GM12864 (cell line): Measurements from ENCODE around the gene CELF5.

ENCODE experiments used
- DNase-seq: peaks from one replicate; pipeline ENCODE4 v3.0.0-alpha.2; 2011; ENCODE audit warnings: low read depth
- H3K4me3 ChIP-seq: 2 replicates; pipeline ENCODE4 v1.5.1; 2011; ENCODE audit warnings: mild to moderate bottlenecking, low read depth, low read length, control low read depth
- CTCF ChIP-seq: IDR thresholded peaks from 2 replicates; pipeline ENCODE4 v1.5.1; 2011; ENCODE audit warnings: low read depth, mild to moderate bottlenecking, moderate library complexity, low read length, control low read depth, inconsistent platforms; ENCODE audit errors: missing control alignments

CELF5 gene

GRCh38 chr19:3269916-3270671, 45.6 kb downstream of the CELF5 start:
- DNase-seq: no peak
- no peak for TF ChIP-seq CTCF

GRCh38 chr19:3270902-3271301, 46.4 kb downstream of the CELF5 start:
- no peak overlapping the region for H3K4me3 ChIP-seq
- TF ChIP-seq CTCF: no peak
- no peak for DNase-seq

More at GRCh38 chr19:3269916-3270671, 45.6 kb downstream of the CELF5 start:
- no peak overlapping the region for H3K4me3 ChIP-seq

GRCh38 chr19:3272401-3272931, 48.0 kb downstream of the CELF5 start:
- TF ChIP-seq CTCF: no peak
- H3K4me3 ChIP-seq: no peak overlapping the region

GRCh38 chr19:3272952-3273351, 48.5 kb downstream of the CELF5 start:
- no peak for TF ChIP-seq CTCF
- no peak for DNase-seq
- no peak overlapping the region for H3K4me3 ChIP-seq

More at GRCh38 chr19:3272401-3272931, 48.0 kb downstream of the CELF5 start:
- DNase-seq: no peak

- no peak for DNase-seq
- no peak overlapping the region for H3K4me3 ChIP-seq
Observed at GRCh38 chr19:3274245-3274941, 49.9 kb downstream of the CELF5 start.

GRCh38 chr19:3274942-3275582, 50.6 kb downstream of the CELF5 start:
- peak overlapping the region; percentile 58 for H3K4me3 ChIP-seq
- DNase-seq: no peak
- peak; percentile 72 for TF ChIP-seq CTCF

More at GRCh38 chr19:3274245-3274941, 49.9 kb downstream of the CELF5 start:
- TF ChIP-seq CTCF: no peak
